ENCODE data around the gene ANKRD61. TPM values are rescaled to one million over a fixed set of nuclear protein-coding genes. Genes with fewer than 3 reads are reported as not detected.

The ANKRD61 gene
- total RNA-seq = not detected in 2 replicates

GRCh38 chr7:6030988-6031387 is at the start of gene ANKRD61:
Gene ANKRD61, plus strand, starts transcription at chr7:6031376. Its CDS starts 0 bp downstream, at chr7:6031376.

GRCh38 chr7:6008668-6009611 is 22.2 kb upstream of the ANKRD61 start, which contains the start of the genes AIMP2 and PMS2:
Gene AIMP2, plus strand, starts transcription at chr7:6009272. Its CDS starts 92 bp downstream, at chr7:6009364.
Gene PMS2, minus strand, starts transcription at chr7:6009049. Its CDS starts 30 bp downstream, at chr7:6009019.

Other genes starting within 250 kb of the ANKRD61 start
- gene RNF216, start 249.7 kb upstream of the ANKRD61 start, total RNA-seq = 29.0 and 34.1 TPM in 2 replicates
- gene OCM, start 150.6 kb upstream of the ANKRD61 start, total RNA-seq = not detected in 2 replicates
- 24.1 and 27.6 TPM in 2 replicates for gene CCZ1, start 132.6 kb upstream of the ANKRD61 start, total RNA-seq
- gene RSPH10B, start 60.7 kb upstream of the ANKRD61 start, total RNA-seq = not detected in 2 replicates
- gene PMS2, start 22.3 kb upstream of the ANKRD61 start, total RNA-seq = 14.1 and 17.7 TPM in 2 replicates
- gene AIMP2, start 22.1 kb upstream of the ANKRD61 start, total RNA-seq = 41.7 and 53.3 TPM in 2 replicates
- 110 and 165 TPM in 2 replicates for gene EIF2AK1, start 27.8 kb downstream of the ANKRD61 start, total RNA-seq
- gene USP42, start 73.6 kb downstream of the ANKRD61 start, total RNA-seq = 6.4 and 6.6 TPM in 2 replicates
- gene CYTH3, start 241.2 kb downstream of the ANKRD61 start, total RNA-seq = 56.0 and 62.3 TPM in 2 replicates

All from cardiac ventricle fibroblast (primary cell).